Right lobe of liver (tissue), 6 donors: ENCODE measurements around the gene PEPD. TPM values are rescaled to one million over a fixed set of nuclear protein-coding genes. Genes with fewer than 3 reads are reported as not detected.

Experiments used
- ATAC-seq, 4 donors: fragments of 200-7000 bp; cut with Tn5 transposase; one replicate each; pipeline ENCODE4 v1.9.1; 2020; ENCODE audit warnings: mild to moderate bottlenecking in 4 of 4, moderate library complexity in 4 of 4
- DNase-seq, 3 donors: peaks; one replicate each; pipeline ENCODE4 v3.0.0-alpha.2; 2020
- H3K27ac ChIP-seq, 3 donors: fragments of 200-600 bp; one replicate each; pipeline ENCODE4 v1.8.0; 2022
- H3K27me3 ChIP-seq, 2 donors: fragments of 200-600 bp; one replicate each; pipeline ENCODE4 v1.8.0; 2022
- H3K36me3 ChIP-seq, 4 donors: fragments of 200-600 bp; sonication (generic) in 1 of 4; one replicate each; pipeline versions ENCODE4 v1.5.1 to v1.8.0; 2017 to 2022; ENCODE audit warnings: control low read depth in 1 of 4
- H3K4me1 ChIP-seq, 4 donors: fragments of 200-600 bp; sonication (generic) in 1 of 4; one replicate each; pipeline versions ENCODE4 v1.5.1 to v1.8.0; 2017 to 2022; ENCODE audit warnings: control low read depth in 1 of 4
- H3K4me3 ChIP-seq, 3 donors: fragments of 200-600 bp; one replicate each; pipeline ENCODE4 v1.8.0; 2022
- H3K9me3 ChIP-seq, 4 donors: fragments of 200-600 bp; sonication (generic) in 1 of 4; one replicate each; pipeline versions ENCODE4 v1.5.1 to v1.8.0; 2017 to 2022; ENCODE audit warnings: control low read depth in 1 of 4
- POLR2A ChIP-seq: fragments of 450-650 bp; IDR thresholded peaks from one replicate; pipeline ENCODE4 v1.6.1; 2017; ENCODE audit warnings: antibody characterized with exemption, mild to moderate bottlenecking
- WGBS: methylation state at CpG from one replicate; pipeline ENCODE4 v1.1.6; 2018; ENCODE audit warnings: low coverage, low lambda C conversion rate; ENCODE audit not compliant: insufficient coverage; ENCODE audit errors: missing lambda C conversion rate; 5-methylcytosine and 5-hydroxymethylcytosine counted together
- intact Hi-C, 2 donors: fragments of 100-400 bp; cut with DNase I; formaldehyde crosslinking; loops; one replicate each; pipeline versions ENCODE4 v1.11.2 to v1.14.1; 2022
- total RNA-seq, 6 experiments: library from RNA; depleted of rRNA in 2 of 6; stranded (reverse); fragments of >200 nt in 2 of 6; fragmentation: NEBNext Ultra II Directional in 3 of 6; extraction: Animal tissue kit (Norgen Biotek cat#: 25700) in 3 of 6; gene quantifications; one replicate each; pipeline versions ENCODE4 v1.1.0 to v1.2.4, GENCODE V29; 2016 to 2023
- TF ChIP-seq, protein P1 (sequence below), 4 donors: fragments of 200-600 bp in 3 of 4; fragments of 450-650 bp in 1 of 4; IDR thresholded peaks; one replicate each; pipeline versions ENCODE4 v1.5.1 to v1.8.0; 2016 to 2022; ENCODE audit warnings: antibody characterized with exemption in 4 of 4, mild to moderate bottlenecking in 2 of 4
- donor health status: DM: no; HTN: yes; CAD: no.
- donor health status: DM: no; HTN: no; CAD: no.
- donor health status: DM: no; HTN: no; CAD: no.
- donor health status: DM: no; HTN: yes; CAD: no.
- donor health status: DM: no; HTN: yes; CAD: no.

Gene PEPD
- total RNA-seq, 6 experiments from 2014 or later = 121 to 261 (median 167) TPM

DNA sequence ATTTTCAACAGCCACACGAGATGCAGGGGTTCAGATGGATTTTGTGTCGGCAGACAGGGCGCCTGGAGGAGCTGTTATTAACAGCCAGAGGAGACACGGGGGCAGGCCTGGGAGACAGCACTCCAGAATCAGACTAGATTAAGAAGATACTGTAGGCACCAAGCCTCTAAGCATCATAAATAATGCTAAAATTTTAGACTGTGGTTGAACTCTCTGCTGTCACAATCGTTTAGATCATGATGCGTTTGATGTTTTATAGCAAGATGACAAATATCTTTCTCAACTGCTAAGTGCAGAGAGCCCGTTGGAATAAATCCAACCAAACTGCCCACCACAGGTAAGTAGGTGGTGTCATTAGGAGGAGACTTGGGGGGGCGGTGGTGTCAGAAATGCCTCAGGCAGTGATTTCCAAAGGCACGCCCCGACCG is 84.2 kb downstream of the PEPD start:
- intact Hi-C loops = no loop called here
- H3K27ac ChIP-seq = peak overlapping the region in 2 of 3 donors; percentile 69 to 86
- peak in 2 of 3 donors; percentile 18 to 31 for DNase-seq
- no peaks in the 10 kb centered on the region for H3K27me3 ChIP-seq
- no peak for ATAC-seq
- H3K4me3 ChIP-seq = no peak overlapping the region
- H3K9me3 ChIP-seq = no peaks in the 10 kb centered on the region
- no peak for TF ChIP-seq POLR2A
- 40% methylated on average over 8 of the region's 11 CpGs for WGBS
- H3K36me3 ChIP-seq = peaks cover 0 to 5% (median 0%) of the 10 kb centered on the region in 4 donors
- peaks cover 0 to 40% (median 18%) of the 10 kb centered on the region in 4 donors for H3K4me1 ChIP-seq

DNA sequence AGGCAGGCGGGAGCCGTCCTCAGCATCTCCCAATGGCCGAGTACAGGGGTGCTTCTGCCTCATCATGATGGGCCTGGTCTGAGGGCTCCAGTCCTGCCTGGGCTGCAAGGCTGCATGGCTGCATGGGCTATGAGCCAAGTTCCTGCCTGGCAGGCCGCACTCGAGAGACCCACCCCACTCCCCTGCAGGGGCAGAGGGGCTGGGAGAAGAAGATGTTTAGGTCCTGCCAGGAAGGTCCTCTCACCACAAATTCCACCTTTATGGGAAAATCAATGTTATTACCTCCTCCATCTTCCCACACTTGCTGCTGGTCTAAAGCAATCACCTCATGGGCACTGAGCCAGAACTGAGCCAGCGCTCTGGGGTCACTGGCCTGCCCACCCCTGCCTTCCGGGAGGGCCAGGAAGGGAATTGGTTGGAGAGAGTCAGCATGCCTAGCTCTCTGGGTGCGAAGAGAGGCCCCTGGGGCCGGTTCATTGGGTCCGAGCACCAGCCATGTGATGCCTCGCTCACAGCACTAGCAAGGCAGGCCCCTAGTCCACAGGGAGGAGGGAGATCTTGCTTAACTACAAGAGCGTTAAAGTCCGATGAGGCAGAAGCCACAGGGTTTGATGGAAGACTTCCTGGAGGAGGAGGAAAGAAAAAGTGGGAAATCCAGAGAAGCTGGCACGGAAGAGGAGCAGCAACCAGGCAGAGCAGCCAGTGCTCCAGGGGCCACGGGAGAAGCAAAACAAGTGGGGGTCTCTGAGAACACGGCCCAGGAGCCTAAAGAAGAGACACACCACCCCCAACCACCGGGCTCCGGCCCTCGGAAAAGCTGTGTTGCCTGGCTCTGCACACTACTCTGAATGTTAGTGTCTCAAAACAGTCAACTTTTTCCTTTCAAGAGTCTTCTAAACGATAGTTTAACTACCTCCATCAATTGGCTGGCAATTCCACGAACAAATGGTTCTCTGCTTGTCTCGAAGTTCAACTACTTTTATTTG is 84.9 kb downstream of the PEPD start:
- Histone ChIP-seq H3K27ac (peak overlapping the region in 2 of 3 donors; percentile 69 to 86), H3K4me1 (peaks cover 0 to 33% (median 15%) of the 10 kb centered on the region in 4 donors), H3K36me3 (peaks cover 0 to 5% (median 0%) of the 10 kb centered on the region in 4 donors), H3K9me3 (no peaks in the 10 kb centered on the region), H3K27me3 (no peaks in the 10 kb centered on the region), H3K4me3 (no peak overlapping the region)
- ATAC-seq = no peak
- WGBS = 65% methylated on average over 11 of the region's 22 CpGs
- TF ChIP-seq, protein P1, sequence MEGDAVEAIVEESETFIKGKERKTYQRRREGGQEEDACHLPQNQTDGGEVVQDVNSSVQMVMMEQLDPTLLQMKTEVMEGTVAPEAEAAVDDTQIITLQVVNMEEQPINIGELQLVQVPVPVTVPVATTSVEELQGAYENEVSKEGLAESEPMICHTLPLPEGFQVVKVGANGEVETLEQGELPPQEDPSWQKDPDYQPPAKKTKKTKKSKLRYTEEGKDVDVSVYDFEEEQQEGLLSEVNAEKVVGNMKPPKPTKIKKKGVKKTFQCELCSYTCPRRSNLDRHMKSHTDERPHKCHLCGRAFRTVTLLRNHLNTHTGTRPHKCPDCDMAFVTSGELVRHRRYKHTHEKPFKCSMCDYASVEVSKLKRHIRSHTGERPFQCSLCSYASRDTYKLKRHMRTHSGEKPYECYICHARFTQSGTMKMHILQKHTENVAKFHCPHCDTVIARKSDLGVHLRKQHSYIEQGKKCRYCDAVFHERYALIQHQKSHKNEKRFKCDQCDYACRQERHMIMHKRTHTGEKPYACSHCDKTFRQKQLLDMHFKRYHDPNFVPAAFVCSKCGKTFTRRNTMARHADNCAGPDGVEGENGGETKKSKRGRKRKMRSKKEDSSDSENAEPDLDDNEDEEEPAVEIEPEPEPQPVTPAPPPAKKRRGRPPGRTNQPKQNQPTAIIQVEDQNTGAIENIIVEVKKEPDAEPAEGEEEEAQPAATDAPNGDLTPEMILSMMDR (IDR thresholded peaks at IDR 0.05) = no peak
- no peak for TF ChIP-seq POLR2A
- peak in 2 of 3 donors; percentile 48 to 53 for DNase-seq
- intact Hi-C loops = no loop called here

DNA sequence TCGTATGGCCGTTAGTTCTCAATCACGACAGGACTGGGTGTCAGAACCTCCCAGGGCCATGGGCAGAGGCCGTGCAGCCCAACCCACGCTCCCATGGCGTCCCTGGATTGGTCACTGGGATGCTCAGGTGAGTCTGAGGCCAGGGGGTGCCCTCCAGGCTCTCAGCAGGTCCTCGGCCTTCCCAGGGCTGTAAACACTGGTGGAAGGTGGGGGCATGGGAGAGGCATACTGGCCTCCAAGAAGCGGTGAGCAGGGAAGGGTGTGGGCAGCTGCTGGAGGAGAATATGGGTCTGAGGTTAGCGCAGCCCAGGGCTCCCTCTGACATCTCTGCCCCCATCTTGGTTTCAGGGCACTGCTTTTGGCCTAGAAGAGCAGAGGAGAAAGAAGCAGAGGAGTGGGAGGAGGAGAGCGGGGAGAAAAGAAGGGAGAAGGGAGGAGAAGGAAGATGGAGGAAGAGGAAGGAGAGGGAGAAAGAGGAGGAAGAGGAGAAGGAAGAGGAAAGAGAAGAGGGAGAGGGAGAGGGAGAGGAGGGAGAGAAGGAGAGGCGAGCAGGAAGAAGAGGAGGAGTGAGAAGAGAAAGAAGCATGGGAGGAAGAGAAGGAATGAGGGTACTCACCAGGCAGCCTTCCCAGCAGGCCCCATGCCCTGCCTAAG is 85.8 kb downstream of the PEPD start:
- intact Hi-C loops = no loop called here
- Histone ChIP-seq H3K4me1 (peaks cover 0 to 30% (median 13%) of the 10 kb centered on the region in 4 donors), H3K36me3 (peaks cover 0 to 5% (median 0%) of the 10 kb centered on the region in 4 donors), H3K4me3 (no peak overlapping the region), H3K9me3 (no peaks in the 10 kb centered on the region), H3K27me3 (no peaks in the 10 kb centered on the region), H3K27ac (no peak overlapping the region)
- no peak for TF ChIP-seq POLR2A
- TF ChIP-seq, protein P1 (IDR thresholded peaks at IDR 0.05) = no peak
- DNase-seq = peak in 2 of 3 donors; percentile 43 to 45
- 75% methylated on average over 7 of the region's 11 CpGs for WGBS
- ATAC-seq = no peak

DNA sequence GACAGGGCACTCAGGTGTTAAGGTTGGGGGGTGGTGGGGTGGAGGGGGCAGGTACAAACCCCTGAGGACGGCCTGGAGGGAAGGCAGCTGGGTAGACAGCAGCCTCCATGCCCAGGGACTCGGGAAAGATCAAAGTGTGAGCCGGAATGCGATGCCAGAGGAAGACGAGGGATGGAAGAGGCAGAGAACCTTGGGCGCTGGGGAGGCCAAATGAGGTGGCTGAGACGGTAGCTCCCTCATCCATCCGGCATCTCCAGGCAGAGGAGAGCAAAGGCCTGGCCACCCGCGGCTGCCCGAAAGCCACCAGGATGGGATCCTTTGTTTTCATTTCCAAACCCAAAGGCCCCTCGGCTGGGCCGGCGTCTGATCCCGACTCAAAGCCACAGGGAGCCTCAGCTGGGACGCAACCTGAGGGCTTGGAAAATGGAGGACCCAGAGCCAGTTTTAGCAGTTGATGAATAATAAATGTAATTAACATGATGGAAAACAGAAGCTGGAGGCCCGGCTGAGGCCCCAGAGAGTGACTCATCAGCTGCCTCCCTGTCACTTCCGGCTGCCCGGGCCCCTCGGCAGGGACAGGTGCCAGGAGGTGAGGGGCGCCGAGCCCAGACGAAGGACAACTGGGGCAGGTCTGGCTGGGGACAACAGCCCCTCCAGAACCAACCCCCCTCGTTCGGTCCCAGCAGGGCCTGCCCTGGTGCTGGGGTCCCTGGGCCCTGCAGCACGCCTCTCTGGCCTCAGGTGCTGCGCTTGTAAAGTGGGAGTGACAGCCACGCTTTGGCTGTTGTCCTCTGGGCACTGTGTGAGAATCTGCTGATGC is 86.5 kb downstream of the PEPD start:
- WGBS = 90% methylated on average over 2 of the region's 28 CpGs

More for the DNA sequence above, 86.5 kb downstream of the PEPD start:
- Histone ChIP-seq H3K4me1 (peaks cover 0 to 30% (median 13%) of the 10 kb centered on the region in 4 donors), H3K4me3 (no peak overlapping the region), H3K36me3 (peaks cover 0 to 5% (median 0%) of the 10 kb centered on the region in 4 donors), H3K9me3 (no peaks in the 10 kb centered on the region), H3K27me3 (no peaks in the 10 kb centered on the region), H3K27ac (no peak overlapping the region)
- ATAC-seq (no peak), DNase-seq (peak in 2 of 3 donors; percentile 37 to 51)
- intact Hi-C loops = loop anchor here (5.0 kb wide), 1 partner anchor 337 kb away; no protein-coding TSS in a partner anchor
- TF ChIP-seq, protein P1 (IDR thresholded peaks at IDR 0.05) = no peak
- no peak for TF ChIP-seq POLR2A
